NCI-H1105 treated with DMSO at 0.1 percent for 48 hours (cell line): ENCODE results near the gene TMEM165.

ENCODE experiments used
- DNase-seq: peaks from one replicate; lab custom pipeline; 2025; lab: John Stamatoyannopoulos, UW

The TMEM165 gene

GRCh38 chr4:55406545-55406944 lies 10.8 kb downstream of the TMEM165 start:
- DNase-seq, result no peak

- DNase-seq, result no peak
Measured at GRCh38 chr4:55407119-55407518, 11.4 kb downstream of the TMEM165 start.

GRCh38 chr4:55407764-55408163 lies 12.0 kb downstream of the TMEM165 start:
- no peak for DNase-seq

GRCh38 chr4:55409468-55410171 lies 13.9 kb downstream of the TMEM165 start:
- no peak for DNase-seq

- no peak for DNase-seq
Measured at GRCh38 chr4:55410431-55410830, 14.7 kb downstream of the TMEM165 start.

- no peak for DNase-seq
Measured at GRCh38 chr4:55411621-55412020, 15.9 kb downstream of the TMEM165 start.

GRCh38 chr4:55416176-55416575 lies 20.4 kb downstream of the TMEM165 start:
- no peak for DNase-seq

GRCh38 chr4:55424791-55425190 lies 29.0 kb downstream of the TMEM165 start:
- no peak for DNase-seq

- no peak for DNase-seq
Measured at GRCh38 chr4:55431710-55432336, 36.1 kb downstream of the TMEM165 start.

GRCh38 chr4:55435141-55435841 lies 39.5 kb downstream of the TMEM165 start:
- DNase-seq, result no peak

- no peak for DNase-seq
Measured at GRCh38 chr4:55437356-55437796, 41.6 kb downstream of the TMEM165 start.

- no peak for DNase-seq
Measured at GRCh38 chr4:55437823-55438222, 42.1 kb downstream of the TMEM165 start.

GRCh38 chr4:55438314-55438713 lies 42.6 kb downstream of the TMEM165 start:
- no peak for DNase-seq

GRCh38 chr4:55439023-55439422 lies 43.3 kb downstream of the TMEM165 start:
- DNase-seq, result peak; percentile 0

GRCh38 chr4:55440786-55441185 lies 45.0 kb downstream of the TMEM165 start:
- no peak for DNase-seq

- DNase-seq, result no peak
Measured at GRCh38 chr4:55442541-55442940, 46.8 kb downstream of the TMEM165 start.

- DNase-seq, result peak; percentile 4
Measured at GRCh38 chr4:55444827-55445226, 49.1 kb downstream of the TMEM165 start.

- no peak for DNase-seq
Measured at GRCh38 chr4:55445921-55446577, 50.3 kb downstream of the TMEM165 start.

GRCh38 chr4:55446578-55446922 lies 50.8 kb downstream of the TMEM165 start:
- no peak for DNase-seq

GRCh38 chr4:55447108-55447708 lies 51.5 kb downstream of the TMEM165 start:
- no peak for DNase-seq

GRCh38 chr4:55447831-55448230 lies 52.1 kb downstream of the TMEM165 start:
- DNase-seq, result no peak

GRCh38 chr4:55450566-55450965 lies 54.8 kb downstream of the TMEM165 start:
- no peak for DNase-seq
